Right lobe of liver (tissue), 6 donors: ENCODE data around the gene DPH1. TPM values are rescaled to one million over a fixed set of nuclear protein-coding genes. Genes with fewer than 3 reads are reported as not detected.

ENCODE experiments used
- ATAC-seq, 4 donors: fragments of 200-7000 bp; cut with Tn5 transposase; one replicate each; pipeline ENCODE4 v1.9.1; 2020; ENCODE audit warnings: mild to moderate bottlenecking in 4 of 4, moderate library complexity in 4 of 4
- DNase-seq, 3 donors: peaks; one replicate each; pipeline ENCODE4 v3.0.0-alpha.2; 2020
- H3K27ac ChIP-seq, 3 donors: fragments of 200-600 bp; one replicate each; pipeline ENCODE4 v1.8.0; 2022
- H3K27me3 ChIP-seq, 2 donors: fragments of 200-600 bp; one replicate each; pipeline ENCODE4 v1.8.0; 2022
- H3K36me3 ChIP-seq, 4 donors: fragments of 200-600 bp; sonication (generic) in 1 of 4; one replicate each; pipeline versions ENCODE4 v1.5.1 to v1.8.0; 2017 to 2022; ENCODE audit warnings: control low read depth in 1 of 4
- H3K4me1 ChIP-seq, 4 donors: fragments of 200-600 bp; sonication (generic) in 1 of 4; one replicate each; pipeline versions ENCODE4 v1.5.1 to v1.8.0; 2017 to 2022; ENCODE audit warnings: control low read depth in 1 of 4
- H3K4me3 ChIP-seq, 3 donors: fragments of 200-600 bp; one replicate each; pipeline ENCODE4 v1.8.0; 2022
- H3K9me3 ChIP-seq, 4 donors: fragments of 200-600 bp; sonication (generic) in 1 of 4; one replicate each; pipeline versions ENCODE4 v1.5.1 to v1.8.0; 2017 to 2022; ENCODE audit warnings: control low read depth in 1 of 4
- CTCF ChIP-seq, 4 donors: fragments of 200-600 bp in 3 of 4; fragments of 450-650 bp in 1 of 4; IDR thresholded peaks; one replicate each; pipeline versions ENCODE4 v1.5.1 to v1.8.0; 2016 to 2022; ENCODE audit warnings: antibody characterized with exemption in 4 of 4, mild to moderate bottlenecking in 2 of 4
- POLR2A ChIP-seq: fragments of 450-650 bp; IDR thresholded peaks from one replicate; pipeline ENCODE4 v1.6.1; 2017; ENCODE audit warnings: antibody characterized with exemption, mild to moderate bottlenecking
- WGBS: methylation state at CpG from one replicate; pipeline ENCODE4 v1.1.6; 2018; ENCODE audit warnings: low coverage, low lambda C conversion rate; ENCODE audit not compliant: insufficient coverage; ENCODE audit errors: missing lambda C conversion rate; 5-methylcytosine and 5-hydroxymethylcytosine counted together
- intact Hi-C, 2 donors: fragments of 100-400 bp; cut with DNase I; formaldehyde crosslinking; loops; one replicate each; pipeline versions ENCODE4 v1.11.2 to v1.14.1; 2022
- total RNA-seq, 6 experiments: library from RNA; depleted of rRNA in 2 of 6; stranded (reverse); fragments of >200 nt in 2 of 6; fragmentation: NEBNext Ultra II Directional in 3 of 6; extraction: Animal tissue kit (Norgen Biotek cat#: 25700) in 3 of 6; gene quantifications; one replicate each; pipeline versions ENCODE4 v1.1.0 to v1.2.4, GENCODE V29; 2016 to 2023
- donor health status: DM: no; HTN: yes; CAD: no.
- donor health status: DM: no; HTN: no; CAD: no.
- donor health status: DM: no; HTN: no; CAD: no.
- donor health status: DM: no; HTN: yes; CAD: no.
- donor health status: DM: no; HTN: yes; CAD: no.

The DPH1 gene
- total RNA-seq, 6 experiments from 2014 or later = 20.0 to 41.1 (median 25.4) TPM

DNA sequence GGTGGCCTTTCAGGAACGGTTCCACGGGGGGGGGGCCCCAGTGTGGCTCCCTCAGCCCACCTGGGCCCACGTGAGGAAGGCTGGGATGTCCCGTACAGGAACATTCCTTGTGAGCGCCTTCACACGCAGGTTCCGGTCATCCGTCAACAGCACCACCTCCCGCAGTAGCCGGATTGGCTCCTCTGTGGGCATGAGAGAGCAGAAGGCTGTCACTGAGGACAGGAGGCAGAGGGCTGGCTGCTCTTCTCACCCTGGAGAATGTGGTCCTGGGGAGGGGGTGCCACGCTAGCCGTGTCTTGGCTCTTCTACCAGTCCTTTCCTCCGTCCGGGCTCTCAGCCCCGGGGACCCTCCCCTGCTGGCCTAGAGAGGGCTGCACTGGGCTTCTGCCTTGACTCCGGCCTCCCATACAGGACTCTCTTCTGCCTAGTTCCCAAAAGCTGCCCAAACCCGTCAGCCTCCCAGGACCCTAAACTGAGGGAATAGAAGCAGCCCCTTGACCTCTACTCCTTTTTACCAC, 31.5 kb downstream of the DPH1 start:
- Histone ChIP-seq H3K9me3 (no peaks in the 10 kb centered on the region), H3K4me1 (peaks cover 0 to 40% (median 8%) of the 10 kb centered on the region in 4 donors), H3K36me3 (no peaks in the 10 kb centered on the region), H3K27me3 (peaks cover 0 to 15% of the 10 kb centered on the region in 2 donors), H3K4me3 (no peak overlapping the region), H3K27ac (peak overlapping the region; percentile 31 to 84 (median 39))
- intact Hi-C loops = no loop called here
- TF ChIP-seq POLR2A (no peak), CTCF (IDR thresholded peaks at IDR 0.05) (no peak)
- no peak for DNase-seq
- WGBS = 86% methylated on average over 6 of the region's 17 CpGs
- no peak for ATAC-seq

GRCh38 chr17:2062571-2063183, 32.7 kb downstream of the DPH1 start:
- TF ChIP-seq POLR2A (no peak), CTCF (IDR thresholded peaks at IDR 0.05) (no peak)
- peaks cover 0 to 40% (median 8%) of the 10 kb centered on the region in 4 donors for H3K4me1 ChIP-seq
- no peak for DNase-seq

GRCh38 chr17:2063261-2064146, 33.6 kb downstream of the DPH1 start:
- TF ChIP-seq CTCF (IDR thresholded peaks at IDR 0.05) (no peak), POLR2A (no peak)
- peak overlapping the region; percentile 36 to 65 (median 40) for H3K27ac ChIP-seq
- H3K4me1 ChIP-seq = peaks cover 0 to 32% (median 5%) of the 10 kb centered on the region in 4 donors
- 62% methylated on average over 13 of the region's 16 CpGs for WGBS
- H3K9me3 ChIP-seq = no peaks in the 10 kb centered on the region
- no peak overlapping the region for H3K4me3 ChIP-seq
- DNase-seq (no peak), ATAC-seq (no peak)
- intact Hi-C loops = no loop called here
- H3K36me3 ChIP-seq = no peaks in the 10 kb centered on the region
- no peaks in the 10 kb centered on the region for H3K27me3 ChIP-seq

More at GRCh38 chr17:2062571-2063183, 32.7 kb downstream of the DPH1 start:
- intact Hi-C loops = no loop called here
- Histone ChIP-seq H3K27ac (peak overlapping the region in 2 of 3 donors; percentile 29 to 65), H3K9me3 (no peaks in the 10 kb centered on the region), H3K27me3 (peaks cover 0 to 7% of the 10 kb centered on the region in 2 donors), H3K4me3 (no peak overlapping the region), H3K36me3 (no peaks in the 10 kb centered on the region)
- ATAC-seq = no peak
- WGBS = 52% methylated on average over 6 of the region's 11 CpGs

GRCh38 chr17:2064147-2064489, 34.2 kb downstream of the DPH1 start:
- Histone ChIP-seq H3K4me1 (peaks cover 0 to 27% (median 3%) of the 10 kb centered on the region in 4 donors), H3K9me3 (no peaks in the 10 kb centered on the region), H3K27me3 (no peaks in the 10 kb centered on the region), H3K27ac (peak overlapping the region; percentile 36 to 65 (median 40)), H3K4me3 (no peak overlapping the region), H3K36me3 (no peaks in the 10 kb centered on the region)
- intact Hi-C loops = no loop called here
- ATAC-seq = peak in 2 of 4 donors; percentile 40 to 52
- no peak for DNase-seq
- 25% methylated on average over 4 of the region's 5 CpGs for WGBS
- no peak for TF ChIP-seq CTCF (IDR thresholded peaks at IDR 0.05)
- no peak for TF ChIP-seq POLR2A
